ENCODE data around the gene DEFB132. TPM values are rescaled to one million over a fixed set of nuclear protein-coding genes. Genes with fewer than 3 reads are reported as not detected.

Gene DEFB132
- total and polyA plus RNA-seq, 2 of the 13 experiments (the other 11 are each of a cell fraction or from before 2014, with no cell fraction given), result not detected

DNA sequence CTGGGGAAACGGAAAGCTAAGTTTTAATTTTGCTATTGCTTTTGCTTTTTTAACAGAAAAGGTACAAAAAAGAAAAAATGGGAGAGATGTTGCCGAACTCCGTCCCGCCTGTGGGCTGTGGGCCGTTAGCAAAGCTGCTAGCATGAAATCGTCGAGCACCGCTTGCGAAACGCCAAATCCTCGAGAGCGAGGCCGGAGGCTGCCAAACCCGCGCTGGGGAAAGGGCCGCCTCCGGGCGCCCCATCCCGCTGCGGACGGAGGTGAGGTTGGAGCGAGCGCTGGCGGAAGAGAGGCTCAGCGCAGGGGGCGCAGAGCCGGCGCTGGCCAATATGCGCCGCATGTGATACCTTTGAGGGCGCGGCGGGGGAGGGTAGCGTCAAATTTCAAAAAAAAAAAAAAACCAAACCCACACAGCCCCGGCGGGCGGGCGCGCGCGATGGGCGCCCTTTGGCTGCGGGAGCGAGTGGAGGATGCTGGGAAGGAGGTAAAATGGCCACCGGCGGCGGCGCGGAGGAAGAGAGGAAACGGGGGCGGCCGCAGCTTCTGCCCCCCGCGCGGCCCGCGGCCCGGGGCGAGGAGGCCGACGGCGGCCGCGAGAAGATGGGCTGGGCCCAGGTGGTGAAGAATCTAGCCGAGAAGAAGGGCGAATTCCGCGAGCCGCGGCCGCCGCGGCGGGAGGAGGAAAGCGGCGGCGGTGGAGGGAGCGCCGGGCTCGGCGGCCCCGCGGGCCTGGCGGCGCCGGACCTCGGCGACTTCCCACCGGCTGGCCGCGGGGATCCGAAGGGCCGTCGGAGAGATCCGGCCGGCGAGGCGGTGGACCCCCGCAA, 39.8 kb downstream of the DEFB132 start, which contains the start of gene ZCCHC3 (continued):
- TF ChIP-seq ZNF263 (CRISPR knock-in tag; IDR thresholded peaks at IDR 0.05), result peak; percentile 84
- TF ChIP-seq, protein P1, sequence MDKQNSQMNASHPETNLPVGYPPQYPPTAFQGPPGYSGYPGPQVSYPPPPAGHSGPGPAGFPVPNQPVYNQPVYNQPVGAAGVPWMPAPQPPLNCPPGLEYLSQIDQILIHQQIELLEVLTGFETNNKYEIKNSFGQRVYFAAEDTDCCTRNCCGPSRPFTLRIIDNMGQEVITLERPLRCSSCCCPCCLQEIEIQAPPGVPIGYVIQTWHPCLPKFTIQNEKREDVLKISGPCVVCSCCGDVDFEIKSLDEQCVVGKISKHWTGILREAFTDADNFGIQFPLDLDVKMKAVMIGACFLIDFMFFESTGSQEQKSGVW (CRISPR knock-in tag; IDR thresholded peaks at IDR 0.05; ENCODE audit: borderline replicate concordance), result 0 out of 2 replicates have a peak, but pooled peaks have one; percentile 45
- peak; percentile 80 for TF ChIP-seq BHLHE40 (IDR thresholded peaks at IDR 0.05; ENCODE audit: low read length)
- peak; percentile 95; the same call in 1 of the 2 replicates for TF ChIP-seq HINFP (CRISPR knock-in tag; IDR thresholded peaks at IDR 0.05; ENCODE audit: low read depth)
- TF ChIP-seq ZNF619 (CRISPR knock-in tag; IDR thresholded peaks at IDR 0.05), result peak; percentile 97
- TF ChIP-seq ZNF225 (CRISPR knock-in tag; IDR thresholded peaks at IDR 0.05), result peak; percentile 92
- TF ChIP-seq NCOR1 (IDR thresholded peaks at IDR 0.05; ENCODE audit: borderline replicate concordance, low read length), result peak; percentile 75; the same call in 1 of the 2 replicates
- TF ChIP-seq NR2F6 (IDR thresholded peaks at IDR 0.05), result no peak
- peak; percentile 86 for TF ChIP-seq NR2F6 (CRISPR knock-in tag; IDR thresholded peaks at IDR 0.05)
- peak; percentile 99 for TF ChIP-seq ZMAT3 (CRISPR knock-in tag; conservative IDR thresholded peaks at IDR 0.05)
- TF ChIP-seq ESRRA (CRISPR knock-in tag; IDR thresholded peaks at IDR 0.05; ENCODE audit: low read depth), result peak; percentile 77
- peak; percentile 88 for TF ChIP-seq SOX5 (CRISPR knock-in tag; IDR thresholded peaks at IDR 0.05; ENCODE audit: borderline replicate concordance)
- TF ChIP-seq SAP130 (CRISPR knock-in tag; IDR thresholded peaks at IDR 0.05; ENCODE audit: low read depth), result peak; percentile 98
- TF ChIP-seq SRY (CRISPR knock-in tag; IDR thresholded peaks at IDR 0.05), result peak; percentile 92
- no peak for TF ChIP-seq NFE2L2 (IDR thresholded peaks at IDR 0.05; ENCODE audit: low read length)
- TF ChIP-seq ZNF253 (CRISPR knock-in tag; IDR thresholded peaks at IDR 0.05; ENCODE audit: borderline replicate concordance), result peak; percentile 90
- TF ChIP-seq ZMYM4 (CRISPR knock-in tag; IDR thresholded peaks at IDR 0.05), result peak; percentile 95
- TF ChIP-seq ZBTB20 (CRISPR knock-in tag; IDR thresholded peaks at IDR 0.05; ENCODE audit: borderline replicate concordance, low read depth), result peak; percentile 96
- peak; percentile 93 for TF ChIP-seq CBX1 (IDR thresholded peaks at IDR 0.05; ENCODE audit: low read depth)
- no peak for TF ChIP-seq RAD51 (IDR thresholded peaks at IDR 0.05; ENCODE audit: borderline replicate concordance)
- no peak for TF ChIP-seq MLLT10 (CRISPR knock-in tag; IDR thresholded peaks at IDR 0.05)

All from HepG2 (cell line).